Measurements from ENCODE around the gene TRIM17. TPM values are rescaled to one million over a fixed set of nuclear protein-coding genes. Genes with fewer than 3 reads are reported as not detected.

TRIM17 gene
- total RNA-seq, 1 donor from 2014 or later: 1.2 TPM

DNA sequence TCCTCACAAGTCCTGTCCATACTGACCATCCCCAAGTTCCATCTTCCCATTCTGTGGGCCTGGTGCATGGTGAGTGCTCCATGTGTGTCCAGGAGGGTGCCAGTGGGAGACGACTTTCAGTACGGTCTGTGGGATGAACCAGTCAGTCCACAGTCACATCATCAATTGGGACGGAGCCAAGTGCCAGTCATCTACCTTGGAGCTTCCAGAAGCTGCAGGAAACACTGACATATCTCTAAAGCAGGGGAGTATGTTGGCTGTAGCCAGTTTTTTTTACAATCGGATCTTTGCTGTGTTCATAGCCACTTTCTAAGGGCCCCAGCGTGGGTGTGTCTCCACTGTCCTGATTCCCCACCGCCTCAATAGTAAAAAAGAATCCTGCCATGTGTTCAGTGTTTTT, 13.6 kb upstream of the TRIM17 start:
- no peak for TF ChIP-seq POLR2AphosphoS5 (IDR thresholded peaks at IDR 0.05; ENCODE audit: insufficient read depth in 1 of 2, low read depth in 1 of 2)
- TF ChIP-seq, protein P1, sequence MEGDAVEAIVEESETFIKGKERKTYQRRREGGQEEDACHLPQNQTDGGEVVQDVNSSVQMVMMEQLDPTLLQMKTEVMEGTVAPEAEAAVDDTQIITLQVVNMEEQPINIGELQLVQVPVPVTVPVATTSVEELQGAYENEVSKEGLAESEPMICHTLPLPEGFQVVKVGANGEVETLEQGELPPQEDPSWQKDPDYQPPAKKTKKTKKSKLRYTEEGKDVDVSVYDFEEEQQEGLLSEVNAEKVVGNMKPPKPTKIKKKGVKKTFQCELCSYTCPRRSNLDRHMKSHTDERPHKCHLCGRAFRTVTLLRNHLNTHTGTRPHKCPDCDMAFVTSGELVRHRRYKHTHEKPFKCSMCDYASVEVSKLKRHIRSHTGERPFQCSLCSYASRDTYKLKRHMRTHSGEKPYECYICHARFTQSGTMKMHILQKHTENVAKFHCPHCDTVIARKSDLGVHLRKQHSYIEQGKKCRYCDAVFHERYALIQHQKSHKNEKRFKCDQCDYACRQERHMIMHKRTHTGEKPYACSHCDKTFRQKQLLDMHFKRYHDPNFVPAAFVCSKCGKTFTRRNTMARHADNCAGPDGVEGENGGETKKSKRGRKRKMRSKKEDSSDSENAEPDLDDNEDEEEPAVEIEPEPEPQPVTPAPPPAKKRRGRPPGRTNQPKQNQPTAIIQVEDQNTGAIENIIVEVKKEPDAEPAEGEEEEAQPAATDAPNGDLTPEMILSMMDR (IDR thresholded peaks at IDR 0.05): no peak
- no peak for TF ChIP-seq POLR2A (IDR thresholded peaks at IDR 0.05)
- no peaks in the 10 kb centered on the region for H3K9me3 ChIP-seq
- no peaks in the 10 kb centered on the region for H3K36me3 ChIP-seq
- no peaks in the 10 kb centered on the region for H3K4me1 ChIP-seq
- H3K4me3 ChIP-seq: no peak overlapping the region
- no peak for DNase-seq (ENCODE audit: extremely low spot score in 2 of 2)
- no peak overlapping the region for H3K27ac ChIP-seq
- no peaks in the 10 kb centered on the region for H3K27me3 ChIP-seq
- intact Hi-C loops (cut with DNase I): no loop called here

DNA sequence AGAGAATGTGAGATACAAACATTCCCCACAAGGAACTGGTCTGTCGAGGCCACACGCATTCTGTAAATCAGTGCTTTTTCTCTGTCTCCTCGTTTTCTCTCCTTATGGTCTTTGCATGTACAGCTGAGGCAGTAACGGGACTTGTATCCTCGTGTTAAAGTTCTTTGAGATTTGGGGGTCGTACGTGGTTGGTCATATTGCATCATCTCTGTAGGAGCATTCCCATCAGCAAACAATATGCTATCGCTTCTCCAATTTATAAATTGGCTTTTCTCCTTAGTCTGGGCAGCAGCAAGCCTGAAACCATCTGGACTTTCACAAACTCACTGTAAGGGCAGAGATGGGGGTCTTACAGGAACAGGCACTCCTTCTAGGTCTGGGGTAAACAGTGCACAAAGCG, 13.0 kb upstream of the TRIM17 start:
- Histone ChIP-seq H3K4me3 (no peak overlapping the region), H3K9me3 (no peaks in the 10 kb centered on the region), H3K27ac (no peak overlapping the region), H3K4me1 (no peaks in the 10 kb centered on the region), H3K36me3 (no peaks in the 10 kb centered on the region), H3K27me3 (no peaks in the 10 kb centered on the region)
- DNase-seq (ENCODE audit: extremely low spot score in 2 of 2): no peak
- intact Hi-C loops (cut with DNase I): no loop called here
- no peak for TF ChIP-seq POLR2A (IDR thresholded peaks at IDR 0.05)

DNA sequence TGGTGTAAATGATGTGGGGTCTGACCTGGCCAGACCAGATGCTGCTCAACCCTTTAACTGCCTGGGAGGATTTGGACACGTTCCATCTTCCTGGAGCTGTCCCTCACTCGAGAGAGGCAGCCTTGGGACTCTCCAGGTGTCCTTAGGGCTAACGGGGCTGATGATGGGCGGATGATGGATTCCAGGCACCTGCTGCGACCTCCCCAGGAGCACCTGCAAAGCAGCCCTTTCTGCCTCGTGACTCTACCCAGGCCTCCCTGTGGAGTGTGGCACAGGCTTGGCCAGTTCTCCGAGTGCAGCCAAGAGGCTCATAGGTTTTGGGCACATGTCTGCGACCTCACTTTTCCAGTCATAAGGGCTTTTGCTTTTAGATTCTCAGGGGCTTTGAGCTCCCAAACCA, 12.3 kb upstream of the TRIM17 start:
- Histone ChIP-seq H3K4me1 (no peaks in the 10 kb centered on the region), H3K9me3 (no peaks in the 10 kb centered on the region), H3K27me3 (no peaks in the 10 kb centered on the region), H3K36me3 (no peaks in the 10 kb centered on the region), H3K27ac (no peak overlapping the region), H3K4me3 (no peak overlapping the region)
- no peak for DNase-seq (ENCODE audit: extremely low spot score in 2 of 2)
- intact Hi-C loops (cut with DNase I): no loop called here
- no peak for TF ChIP-seq POLR2A (IDR thresholded peaks at IDR 0.05)

DNA sequence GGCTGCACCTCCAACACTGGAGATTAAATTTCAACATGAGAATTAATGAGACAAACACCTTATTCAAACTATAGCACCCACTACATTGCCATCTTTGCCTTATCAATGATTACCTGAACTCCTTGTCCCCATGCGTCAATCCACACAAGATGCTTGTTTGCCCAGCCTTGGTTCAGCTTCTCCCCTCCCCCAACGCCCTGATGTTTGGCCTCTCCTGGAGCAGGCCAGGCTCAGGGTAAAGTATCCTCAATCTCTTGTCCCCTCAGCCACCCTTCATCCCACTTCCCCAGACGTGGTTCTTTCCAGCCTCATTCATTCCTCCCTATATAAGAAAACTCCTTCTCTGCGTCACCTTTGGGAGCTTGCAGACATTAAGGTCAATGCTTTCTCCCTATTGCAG, 11.8 kb upstream of the TRIM17 start:
- intact Hi-C loops (cut with DNase I): no loop called here
- TF ChIP-seq POLR2AphosphoS5 (IDR thresholded peaks at IDR 0.05; ENCODE audit: insufficient read depth in 1 of 2, low read depth in 1 of 2): no peak
- TF ChIP-seq POLR2A (IDR thresholded peaks at IDR 0.05): no peak
- TF ChIP-seq, protein P1 (IDR thresholded peaks at IDR 0.05): no peak
- Histone ChIP-seq H3K36me3 (no peaks in the 10 kb centered on the region), H3K4me1 (no peaks in the 10 kb centered on the region), H3K9me3 (no peaks in the 10 kb centered on the region), H3K27me3 (no peaks in the 10 kb centered on the region), H3K4me3 (no peak overlapping the region), H3K27ac (no peak overlapping the region)
- no peak for DNase-seq (ENCODE audit: extremely low spot score in 2 of 2)

DNA sequence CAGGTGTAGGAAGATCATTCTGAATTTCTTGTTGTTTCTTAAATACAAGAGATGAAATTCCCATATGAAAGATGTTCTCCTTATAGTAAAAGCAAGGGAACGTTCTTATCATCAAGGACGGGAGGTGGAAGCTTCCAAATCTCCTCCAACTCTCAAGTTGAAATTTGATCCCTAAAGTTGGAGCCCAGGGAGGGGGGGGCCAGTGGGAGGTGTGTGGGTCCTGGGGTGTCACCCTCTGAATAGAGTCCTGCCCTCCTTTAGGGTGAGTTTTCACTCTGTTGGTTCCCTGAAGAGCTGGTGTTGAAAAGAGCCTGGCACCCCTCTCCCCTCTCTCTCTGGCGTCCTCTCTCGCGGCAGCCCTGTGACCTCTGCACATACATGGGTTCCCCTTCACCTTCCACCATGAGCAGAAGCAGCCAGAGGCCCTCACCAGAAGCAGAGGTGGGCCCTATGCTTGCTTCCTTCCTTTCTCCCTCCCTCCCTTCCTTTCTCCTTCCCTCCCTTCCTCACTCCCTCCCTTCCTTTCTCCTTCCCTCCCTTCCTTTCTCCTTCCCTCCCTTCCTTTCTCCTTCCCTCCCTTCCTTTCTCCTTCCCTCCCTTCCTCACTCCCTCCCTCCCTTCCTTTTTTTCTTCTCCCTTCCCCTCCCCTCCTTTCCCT, 10.0 kb upstream of the TRIM17 start:
- no peak for DNase-seq (ENCODE audit: extremely low spot score in 2 of 2)
- Histone ChIP-seq H3K9me3 (no peaks in the 10 kb centered on the region), H3K27me3 (no peaks in the 10 kb centered on the region), H3K36me3 (no peaks in the 10 kb centered on the region), H3K4me3 (no peak overlapping the region), H3K4me1 (no peaks in the 10 kb centered on the region), H3K27ac (no peak overlapping the region)
- intact Hi-C loops (cut with DNase I): no loop called here
- TF ChIP-seq, protein P1 (IDR thresholded peaks at IDR 0.05): no peak
- TF ChIP-seq POLR2AphosphoS5 (IDR thresholded peaks at IDR 0.05; ENCODE audit: insufficient read depth in 1 of 2, low read depth in 1 of 2): no peak
- no peak for TF ChIP-seq POLR2A (IDR thresholded peaks at IDR 0.05)

DNA sequence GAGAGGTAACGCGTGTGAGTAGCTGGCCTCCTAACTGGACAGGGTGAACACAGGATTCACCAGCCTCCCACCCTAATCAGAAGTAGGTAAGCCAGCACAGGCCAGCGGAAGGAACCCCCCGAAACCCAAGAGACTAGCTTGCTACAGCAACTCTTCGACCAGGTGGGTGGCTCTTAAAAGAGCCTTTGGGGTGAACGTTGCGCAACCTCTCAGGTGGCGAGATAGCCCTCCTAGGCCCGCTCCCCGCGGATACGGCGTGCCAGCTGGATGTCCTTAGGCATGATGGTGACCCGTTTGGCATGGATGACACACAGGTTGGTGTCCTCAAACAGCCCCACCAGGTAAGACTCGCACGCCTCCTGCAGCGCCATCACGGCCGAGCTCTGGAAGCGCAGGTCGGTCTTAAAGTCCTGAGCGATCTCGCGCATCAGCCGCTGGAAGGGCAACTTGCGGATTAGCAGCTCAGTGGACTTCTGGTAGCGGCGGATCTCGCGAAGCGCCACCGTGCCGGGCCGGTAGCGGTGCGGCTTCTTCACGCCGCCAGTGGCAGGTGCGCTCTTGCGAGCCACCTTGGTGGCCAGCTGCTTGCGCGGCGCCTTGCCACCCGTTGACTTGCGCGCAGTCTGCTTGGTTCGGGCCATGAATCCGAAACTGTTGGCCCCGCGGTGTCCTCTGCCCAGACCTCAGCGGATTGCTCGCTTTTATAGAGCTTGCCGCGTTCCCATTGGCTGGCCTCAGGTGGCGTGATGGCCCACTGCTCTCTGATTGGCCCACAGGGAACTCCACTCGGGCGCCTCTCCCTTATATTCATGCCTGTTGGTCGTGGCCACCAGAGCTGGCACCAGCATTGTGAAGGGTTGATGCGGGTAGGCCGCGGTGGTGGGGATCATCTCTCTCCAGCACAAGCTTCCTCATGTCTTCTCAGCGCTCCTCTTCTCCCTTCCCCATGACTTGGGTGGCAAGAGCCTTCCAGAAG, 8.3 kb upstream of the TRIM17 start:
- H3K4me3 ChIP-seq: no peak overlapping the region
- DNase-seq (ENCODE audit: extremely low spot score in 2 of 2): no peak
- H3K4me1 ChIP-seq: no peaks in the 10 kb centered on the region
- intact Hi-C loops (cut with DNase I): no loop called here
- H3K27me3 ChIP-seq: no peaks in the 10 kb centered on the region
- H3K9me3 ChIP-seq: no peaks in the 10 kb centered on the region
- no peak overlapping the region for H3K27ac ChIP-seq
- no peaks in the 10 kb centered on the region for H3K36me3 ChIP-seq
- TF ChIP-seq POLR2AphosphoS5 (IDR thresholded peaks at IDR 0.05; ENCODE audit: insufficient read depth in 1 of 2, low read depth in 1 of 2) (no peak), POLR2A (IDR thresholded peaks at IDR 0.05) (no peak)
- TF ChIP-seq, protein P1 (IDR thresholded peaks at IDR 0.05): no peak

Data from vagina (tissue), 2 donors.